K562 (cell line): ENCODE measurements around the gene RNF17. TPM values are rescaled to one million over a fixed set of nuclear protein-coding genes. Genes with fewer than 3 reads are reported as not detected.

ENCODE experiments used
- ATAC-seq: fragments of 200-7000 bp; cut with Tn5 transposase; 3 replicates; pipeline ENCODE4 v1.9.1; 2020; ENCODE audit warnings: moderate library complexity
- BruUV-seq: library from RNA; stranded (reverse); fragments of 400-500 nt; replicated peaks from 2 replicates; lab custom pipeline; 2021; lab: Mats Ljungman, UMichigan
- CTCF ChIA-PET: fragments of 300-600 bp; formaldehyde crosslinking; extraction: SDS; loops from one replicate; lab custom pipeline; 2021; ENCODE audit warnings: low intra/inter-chr PET ratio; lab: Yijun Ruan, JAX
- POLR2A ChIA-PET: fragments of 300-600, 350-650 bp; sonication (Branson Sonifier 250); formaldehyde crosslinking; extraction: SDS; loops from one replicate; lab custom pipeline; 2021; ENCODE audit warnings: antibody characterized with exemption, inconsistent platforms; lab: Yijun Ruan, JAX
- DNase-seq, 4 experiments: peaks; one replicate each; pipeline versions ENCODE4 v3.0.0 to v3.0.0-alpha.2; 2011 to 2018; ENCODE audit warnings: low spot score in 3 of 4, mixed read lengths in 3 of 4; ENCODE audit errors: extremely low read depth in 1 of 4
- FAIRE-seq: peaks from 2 replicates; lab custom pipeline; 2011; peaks lifted over from hg19 to GRCh38; lab: Jason Lieb, UNC
- H2AFZ ChIP-seq: 2 replicates; pipeline ENCODE4 v1.6.0; 2011; ENCODE audit warnings: low read depth, low read length, control low read depth, inconsistent platforms
- H3K27ac ChIP-seq: fragments of 200-600 bp; 3 replicates; pipeline ENCODE4 v1.8.0; 2011; ENCODE audit warnings: low read depth, mild to moderate bottlenecking, control low read depth, inconsistent platforms, low read length, moderate library complexity, mixed read lengths; ENCODE audit errors: extremely low read depth
- H3K27me3 ChIP-seq, 2 experiments: fragments of 300-600 bp in 1 of 2; 2 replicates in 1 of 2; 3 replicates in 1 of 2; pipeline versions ENCODE4 v1.6.0 to v1.8.0; 2011; ENCODE audit warnings: inconsistent platforms in 2 of 2, low read length in 2 of 2, mild to moderate bottlenecking in 1 of 2, mixed read lengths in 1 of 2, moderate library complexity in 1 of 2; ENCODE audit not compliant: control insufficient read depth in 2 of 2, insufficient read depth in 2 of 2
- H3K36me3 ChIP-seq: fragments of 300-600 bp; 3 replicates; pipeline ENCODE4 v1.8.0; 2011; ENCODE audit warnings: mild to moderate bottlenecking, low read length, inconsistent platforms; ENCODE audit not compliant: control insufficient read depth, insufficient read depth
- H3K4me1 ChIP-seq, 2 experiments: fragments of 200-600 bp in 1 of 2; replicated peaks in 1 of 2; 2 replicates in 1 of 2; 3 replicates in 1 of 2; pipeline versions ENCODE4 v1.5.1 to v1.8.0; 2011; ENCODE audit warnings: inconsistent platforms in 2 of 2, low read length in 2 of 2, mild to moderate bottlenecking in 1 of 2, mixed read lengths in 1 of 2, moderate library complexity in 1 of 2; ENCODE audit not compliant: control insufficient read depth in 2 of 2, insufficient read depth in 2 of 2
- H3K4me2 ChIP-seq: 2 replicates; pipeline ENCODE4 v1.6.1; 2011; ENCODE audit warnings: low read length, control low read depth, inconsistent platforms, mixed read lengths; ENCODE audit not compliant: insufficient read depth
- H3K4me3 ChIP-seq: fragments of 200-600 bp; sonication (generic), shearing (Covaris generic); 2 replicates; pipeline ENCODE4 v1.5.1; 2016; ENCODE audit warnings: control low read depth, inconsistent platforms
- H3K79me2 ChIP-seq: fragments of 200-600 bp; 3 replicates; pipeline ENCODE4 v1.8.0; 2011; ENCODE audit warnings: low read length, inconsistent platforms; ENCODE audit not compliant: control insufficient read depth, insufficient read depth
- H3K9ac ChIP-seq, 2 experiments: 2 replicates each; pipeline versions ENCODE4 v1.6.0 to v1.6.1; 2011; ENCODE audit warnings: low read depth in 2 of 2, low read length in 2 of 2, control low read depth in 1 of 2, inconsistent platforms in 1 of 2, mild to moderate bottlenecking in 1 of 2, mixed read lengths in 1 of 2; ENCODE audit not compliant: insufficient read depth in 1 of 2
- H3K9me1 ChIP-seq: one replicate; pipeline ENCODE4 v1.6.0; 2011; ENCODE audit warnings: inconsistent platforms, mild to moderate bottlenecking, low read length, moderate library complexity; ENCODE audit not compliant: control insufficient read depth, insufficient read depth
- H3K9me3 ChIP-seq: replicated peaks from 2 replicates; pipeline ENCODE4 v1.5.1; 2011; ENCODE audit warnings: low read depth, low read length, inconsistent platforms; ENCODE audit not compliant: control insufficient read depth, insufficient read depth
- H4K20me1 ChIP-seq: replicated peaks from 2 replicates; pipeline ENCODE4 v1.6.1; 2011; ENCODE audit warnings: low read length, inconsistent platforms, mixed read lengths; ENCODE audit not compliant: control insufficient read depth, insufficient read depth
- CBFA2T3 ChIP-seq: fragments of 450-650 bp; IDR thresholded peaks from 2 replicates; pipeline ENCODE4 v1.6.1; 2017
- DPF2 ChIP-seq: fragments of 450-650 bp; IDR thresholded peaks from 2 replicates; pipeline ENCODE4 v1.6.1; 2016
- E2F3 ChIP-seq: fragments of 250-450 bp; sonication (Bioruptor Pico); IDR thresholded peaks from 2 replicates; pipeline ENCODE4 v1.4.0; 2020; ENCODE audit warnings: mild to moderate bottlenecking
- MEF2A ChIP-seq: IDR thresholded peaks from 2 replicates; pipeline ENCODE4 v1.6.1; 2011; ENCODE audit warnings: low read depth, mild to moderate bottlenecking, low read length, moderate library complexity; ENCODE audit not compliant: control insufficient read depth
- NFYB ChIP-seq: IDR thresholded peaks from 2 replicates; pipeline ENCODE4 v1.6.1; 2011; ENCODE audit warnings: mild to moderate bottlenecking, moderate library complexity; ENCODE audit not compliant: insufficient read length; ENCODE audit errors: extremely low read depth
- PML ChIP-seq: IDR thresholded peaks from 2 replicates; pipeline ENCODE4 v1.6.1; 2012; ENCODE audit warnings: low read length, inconsistent platforms
- PRPF4 ChIP-seq: fragments of 200-400 bp; formaldehyde crosslinking; IDR thresholded peaks from one replicate; pipeline ENCODE4 v1.6.1; 2017; ENCODE audit warnings: low read length, low read depth, mild to moderate bottlenecking; ENCODE audit not compliant: insufficient read depth, poor library complexity, severe bottlenecking
- TAF9B ChIP-seq: fragments of 450-650 bp; IDR thresholded peaks from 2 replicates; pipeline ENCODE4 v1.6.1; 2018; ENCODE audit warnings: mild to moderate bottlenecking; ENCODE audit not compliant: partially characterized antibody
- ZEB2 ChIP-seq: fragments of 450-650 bp; IDR thresholded peaks from 2 replicates; pipeline ENCODE4 v1.6.1; 2016
- ZNF224 ChIP-seq: sonication (generic); formaldehyde crosslinking; IDR thresholded peaks from 2 replicates; pipeline ENCODE4 v1.8.0; 2022; ENCODE audit warnings: mild to moderate bottlenecking, missing genetic modification reagents
- ZNF280B ChIP-seq: fragments of 250-450 bp; sonication (Bioruptor Pico); IDR thresholded peaks from 2 replicates; pipeline ENCODE4 v1.5.1; 2021; ENCODE audit warnings: mild to moderate bottlenecking
- ZNF507 ChIP-seq: conservative IDR thresholded peaks from 2 replicates; pipeline ENCODE4 v1.6.1; 2017; ENCODE audit warnings: missing genetic modification characterization, missing compliant biosample characterization
- ZNF707 ChIP-seq: fragments of 250-450 bp; sonication (Bioruptor Pico); conservative IDR thresholded peaks from 2 replicates; pipeline ENCODE4 v1.8.0; 2022; ENCODE audit warnings: inconsistent platforms, mild to moderate bottlenecking, moderate library complexity
- WGBS: fragments of 100-300 bp; shearing (Covaris generic); methylation state at CpG from one replicate; pipeline ENCODE4 v1.1.6; 2016; ENCODE audit warnings: low coverage, mixed read lengths; ENCODE audit not compliant: insufficient coverage; ENCODE audit errors: missing lambda C conversion rate; 5-methylcytosine and 5-hydroxymethylcytosine counted together
- in situ Hi-C: fragments of 300-500 bp; cut with MboI; formaldehyde crosslinking; loops from 4 replicates; pipeline ENCODE4 v1.15.0; 2018; ENCODE audit warnings: inconsistent platforms, mixed read lengths
- intact Hi-C: fragments of 100-400 bp; cut with micrococcal nuclease; formaldehyde crosslinking; loops from 2 replicates; pipeline ENCODE4 v1.14.2; 2022
- polyA plus RNA-seq, 8 experiments: library from polyadenylated mRNA; depleted of rRNA in 4 of 8; stranded (reverse) in 5 of 8; unstranded in 3 of 8; fragments of >200 nt; fragmentation: Nextera tagmentation in 2 of 8; fragmentation: Illumina TruSeq in 1 of 8; extraction: Ambion mirVana in 2 of 8; extraction: Trizol in 1 of 8; gene quantifications; 2 replicates each; pipeline versions ENCODE4 v1.2.1 to v1.2.3, GENCODE V29; 2011 to 2014; ENCODE audit warnings: inconsistent platforms in 1 of 8, missing spikeins in 1 of 8
- total RNA-seq, 7 experiments: library from RNA; depleted of rRNA in 6 of 7; stranded (reverse); fragments of >200 nt in 6 of 7; fragmentation: Illumina TruSeq in 2 of 7; extraction: Trizol in 2 of 7; gene quantifications; 2 replicates each; pipeline versions ENCODE4 v1.2.1 to v1.2.3, GENCODE V29; 2011 to 2021; ENCODE audit warnings: low replicate concordance in 1 of 7
- TF ChIP-seq, protein P1 (sequence below): sonication (generic); formaldehyde crosslinking; IDR thresholded peaks from 2 replicates; pipeline ENCODE4 v1.8.0; 2022; ENCODE audit warnings: mild to moderate bottlenecking, missing genetic modification reagents, borderline replicate concordance

The RNF17 gene
- total and polyA plus RNA-seq, 9 of the 15 experiments (the other 6 are each of a cell fraction or from before 2014, with no cell fraction given), result 0.11 to 0.90 (median 0.58) TPM

DNA sequence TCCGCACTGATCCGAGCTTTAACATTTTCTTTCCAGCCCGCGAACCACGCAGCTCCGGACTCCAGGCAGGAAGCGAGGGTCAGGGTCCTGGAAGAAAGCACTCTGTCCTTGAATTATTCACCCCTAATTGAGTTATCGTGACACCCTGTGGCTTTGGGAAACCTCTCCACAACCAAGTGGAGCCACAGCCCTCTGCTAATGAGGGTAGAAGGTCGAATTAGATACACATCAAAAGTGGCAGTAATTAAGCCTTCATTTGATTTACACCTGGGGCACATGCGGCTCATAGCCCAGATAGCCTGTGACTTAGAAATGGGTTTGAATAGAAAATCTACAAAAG lies 15.9 kb upstream of the RNF17 start:
- WGBS, result 0% methylated on average over 10 of the region's 10 CpGs
- no peaks in the 10 kb centered on the region for H3K79me2 ChIP-seq
- no peak overlapping the region for H3K4me3 ChIP-seq
- DNase-seq (no peak), ATAC-seq (no peak), FAIRE-seq (no peak)
- no peaks in the 10 kb centered on the region for H4K20me1 ChIP-seq
- no peak overlapping the region for H2AFZ ChIP-seq
- TF ChIP-seq DPF2, result no peak
- TF ChIP-seq MEF2A, result no peak
- TF ChIP-seq PRPF4, result no peak
- no peak for TF ChIP-seq ZNF280B (CRISPR knock-in tag)
- TF ChIP-seq ZEB2, result no peak
- TF ChIP-seq ZNF224, result no peak
- no peak for TF ChIP-seq E2F3 (CRISPR knock-in tag)
- no peak for TF ChIP-seq ZNF707 (CRISPR knock-in tag)
- TF ChIP-seq ZNF507, result no peak
- TF ChIP-seq TAF9B, result no peak
- no peak for TF ChIP-seq CBFA2T3
- TF ChIP-seq PML, result no peak
- TF ChIP-seq, protein P1, sequence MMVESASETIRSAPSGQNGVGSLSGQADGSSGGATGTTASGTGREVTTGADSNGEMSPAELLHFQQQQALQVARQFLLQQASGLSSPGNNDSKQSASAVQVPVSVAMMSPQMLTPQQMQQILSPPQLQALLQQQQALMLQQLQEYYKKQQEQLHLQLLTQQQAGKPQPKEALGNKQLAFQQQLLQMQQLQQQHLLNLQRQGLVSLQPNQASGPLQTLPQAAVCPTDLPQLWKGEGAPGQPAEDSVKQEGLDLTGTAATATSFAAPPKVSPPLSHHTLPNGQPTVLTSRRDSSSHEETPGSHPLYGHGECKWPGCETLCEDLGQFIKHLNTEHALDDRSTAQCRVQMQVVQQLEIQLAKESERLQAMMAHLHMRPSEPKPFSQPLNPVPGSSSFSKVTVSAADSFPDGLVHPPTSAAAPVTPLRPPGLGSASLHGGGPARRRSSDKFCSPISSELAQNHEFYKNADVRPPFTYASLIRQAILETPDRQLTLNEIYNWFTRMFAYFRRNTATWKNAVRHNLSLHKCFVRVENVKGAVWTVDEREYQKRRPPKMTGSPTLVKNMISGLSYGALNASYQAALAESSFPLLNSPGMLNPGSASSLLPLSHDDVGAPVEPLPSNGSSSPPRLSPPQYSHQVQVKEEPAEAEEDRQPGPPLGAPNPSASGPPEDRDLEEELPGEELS, result no peak
- no peak for TF ChIP-seq NFYB
- H3K4me2 ChIP-seq, result no peak overlapping the region
- no peaks in the 10 kb centered on the region for H3K36me3 ChIP-seq
- ChIA-PET CTCF (no interaction called here), POLR2A (no interaction called here)
- intact Hi-C loops, result no loop called here
- H3K27ac ChIP-seq, result no peak overlapping the region
- H3K4me1 ChIP-seq, result peaks cover 0 to 18% of the 10 kb centered on the region in 2 experiments; a peak in 2 of 5 replicates
- no TSS peak for BruUV-seq
- no peaks in the 10 kb centered on the region for H3K9me3 ChIP-seq
- peaks cover 2 to 14% of the 10 kb centered on the region in 2 experiments; a peak in 3 of 5 replicates for H3K27me3 ChIP-seq
- in situ Hi-C loops, result loop anchor here (25.0 kb wide), 1 partner anchor 239 kb away; no protein-coding TSS in a partner anchor
- no peak overlapping the region for H3K9ac ChIP-seq
- H3K9me1 ChIP-seq, result no peaks in the 10 kb centered on the region
